H1 (cell line): ENCODE measurements around the gene IFI44L.

Experiments
- CEBPB ChIP-seq: IDR thresholded peaks from 2 replicates; pipeline ENCODE4 v1.6.1; 2012; ENCODE audit warnings: low read depth, low read length
- NRF1 ChIP-seq: IDR thresholded peaks from 2 replicates; pipeline ENCODE4 v1.6.1; 2011; ENCODE audit warnings: mild to moderate bottlenecking, low read depth, low read length, improper control_type of control experiment
- TF ChIP-seq, protein P1 (sequence below), 3 experiments: IDR thresholded peaks; 1 replicate in 2 of 3; 2 replicates in 1 of 3; pipeline versions ENCODE4 v1.5.1 to v1.6.1; 2011; ENCODE audit warnings: low read length in 3 of 3, mild to moderate bottlenecking in 3 of 3, inconsistent platforms in 2 of 3, low read depth in 1 of 3, moderate library complexity in 1 of 3; ENCODE audit not compliant: insufficient read depth in 1 of 3; ENCODE audit errors: control extremely low read depth in 1 of 3

DNA sequence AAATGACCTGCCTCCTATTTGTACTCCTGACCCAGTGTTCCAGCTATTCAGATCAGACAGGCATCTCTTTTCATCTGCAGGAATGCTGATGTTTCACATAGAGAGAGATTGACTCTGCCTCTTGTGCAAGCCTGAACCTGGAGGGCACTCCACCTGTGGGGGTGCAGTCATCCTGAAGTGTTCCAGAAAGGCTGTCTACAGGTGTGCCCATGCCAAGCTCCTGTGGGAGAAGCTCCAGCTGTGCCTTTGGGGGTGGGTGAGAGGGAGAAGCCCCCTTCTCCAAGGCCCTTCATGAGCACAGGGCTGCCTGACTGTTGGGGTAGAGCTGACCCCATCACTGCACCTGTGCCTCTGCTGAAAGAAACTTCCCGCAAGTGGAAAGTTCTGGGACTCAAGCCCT lies 52.2 kb downstream of the IFI44L start:
- TF ChIP-seq, protein P1, sequence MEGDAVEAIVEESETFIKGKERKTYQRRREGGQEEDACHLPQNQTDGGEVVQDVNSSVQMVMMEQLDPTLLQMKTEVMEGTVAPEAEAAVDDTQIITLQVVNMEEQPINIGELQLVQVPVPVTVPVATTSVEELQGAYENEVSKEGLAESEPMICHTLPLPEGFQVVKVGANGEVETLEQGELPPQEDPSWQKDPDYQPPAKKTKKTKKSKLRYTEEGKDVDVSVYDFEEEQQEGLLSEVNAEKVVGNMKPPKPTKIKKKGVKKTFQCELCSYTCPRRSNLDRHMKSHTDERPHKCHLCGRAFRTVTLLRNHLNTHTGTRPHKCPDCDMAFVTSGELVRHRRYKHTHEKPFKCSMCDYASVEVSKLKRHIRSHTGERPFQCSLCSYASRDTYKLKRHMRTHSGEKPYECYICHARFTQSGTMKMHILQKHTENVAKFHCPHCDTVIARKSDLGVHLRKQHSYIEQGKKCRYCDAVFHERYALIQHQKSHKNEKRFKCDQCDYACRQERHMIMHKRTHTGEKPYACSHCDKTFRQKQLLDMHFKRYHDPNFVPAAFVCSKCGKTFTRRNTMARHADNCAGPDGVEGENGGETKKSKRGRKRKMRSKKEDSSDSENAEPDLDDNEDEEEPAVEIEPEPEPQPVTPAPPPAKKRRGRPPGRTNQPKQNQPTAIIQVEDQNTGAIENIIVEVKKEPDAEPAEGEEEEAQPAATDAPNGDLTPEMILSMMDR (IDR thresholded peaks at IDR 0.05; ENCODE audit: control extremely low read depth in 1 of 3, insufficient read depth in 1 of 3, low read depth in 1 of 3, low read length in 3 of 3): no peak
- no peak for TF ChIP-seq CEBPB
- no peak for TF ChIP-seq NRF1
